ENCODE measurements around the gene FOXE1. TPM values are rescaled to one million over a fixed set of nuclear protein-coding genes. Genes with fewer than 3 reads are reported as not detected.

Gene FOXE1
- total RNA-seq, 1 experiment from 2014 or later: not detected

DNA sequence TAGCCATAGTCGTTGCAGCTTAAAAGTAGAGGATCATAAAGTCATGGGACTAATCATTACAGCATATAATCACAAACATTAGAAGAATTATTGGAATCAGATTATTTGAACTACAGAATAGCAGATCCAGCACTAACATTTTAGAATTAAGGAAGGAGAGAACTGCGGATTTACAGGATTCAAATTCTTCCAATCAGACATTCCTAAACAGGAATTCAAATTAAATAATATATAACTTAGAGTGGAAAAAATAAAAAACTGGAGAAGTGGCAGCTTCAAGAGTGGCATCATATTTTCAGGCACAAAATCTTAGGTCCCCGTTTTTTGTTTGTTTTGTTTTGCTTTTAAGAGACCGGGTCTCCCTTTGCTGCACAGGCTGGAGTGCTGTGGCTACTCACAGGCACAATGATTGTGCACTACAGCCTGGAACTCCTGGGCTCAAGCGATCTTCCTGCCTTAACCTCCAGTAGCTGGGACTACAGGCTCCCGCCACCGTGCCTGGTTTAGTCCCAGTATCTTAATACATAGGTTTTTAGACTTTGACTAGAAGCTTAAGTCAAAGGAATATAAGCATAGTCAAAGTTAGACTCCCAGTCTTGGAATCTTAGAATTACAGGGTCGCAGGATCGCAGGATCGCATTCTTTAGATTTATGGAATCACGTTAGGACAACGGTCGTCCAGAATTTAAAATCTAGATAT, 2.1 kb upstream of the FOXE1 start (continued):
- TF ChIP-seq RAD21 (IDR thresholded peaks at IDR 0.05; ENCODE audit: low read depth): no peak
- no peak for TF ChIP-seq JUND (IDR thresholded peaks at IDR 0.05)
- TF ChIP-seq, protein P1, sequence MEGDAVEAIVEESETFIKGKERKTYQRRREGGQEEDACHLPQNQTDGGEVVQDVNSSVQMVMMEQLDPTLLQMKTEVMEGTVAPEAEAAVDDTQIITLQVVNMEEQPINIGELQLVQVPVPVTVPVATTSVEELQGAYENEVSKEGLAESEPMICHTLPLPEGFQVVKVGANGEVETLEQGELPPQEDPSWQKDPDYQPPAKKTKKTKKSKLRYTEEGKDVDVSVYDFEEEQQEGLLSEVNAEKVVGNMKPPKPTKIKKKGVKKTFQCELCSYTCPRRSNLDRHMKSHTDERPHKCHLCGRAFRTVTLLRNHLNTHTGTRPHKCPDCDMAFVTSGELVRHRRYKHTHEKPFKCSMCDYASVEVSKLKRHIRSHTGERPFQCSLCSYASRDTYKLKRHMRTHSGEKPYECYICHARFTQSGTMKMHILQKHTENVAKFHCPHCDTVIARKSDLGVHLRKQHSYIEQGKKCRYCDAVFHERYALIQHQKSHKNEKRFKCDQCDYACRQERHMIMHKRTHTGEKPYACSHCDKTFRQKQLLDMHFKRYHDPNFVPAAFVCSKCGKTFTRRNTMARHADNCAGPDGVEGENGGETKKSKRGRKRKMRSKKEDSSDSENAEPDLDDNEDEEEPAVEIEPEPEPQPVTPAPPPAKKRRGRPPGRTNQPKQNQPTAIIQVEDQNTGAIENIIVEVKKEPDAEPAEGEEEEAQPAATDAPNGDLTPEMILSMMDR (IDR thresholded peaks at IDR 0.05 in 2 of 3, conservative IDR thresholded peaks at IDR 0.05 in 1 of 3; ENCODE audit: borderline replicate concordance in 1 of 3, insufficient read depth in 1 of 3, low read depth in 2 of 3, low read length in 2 of 3): no peak

DNA sequence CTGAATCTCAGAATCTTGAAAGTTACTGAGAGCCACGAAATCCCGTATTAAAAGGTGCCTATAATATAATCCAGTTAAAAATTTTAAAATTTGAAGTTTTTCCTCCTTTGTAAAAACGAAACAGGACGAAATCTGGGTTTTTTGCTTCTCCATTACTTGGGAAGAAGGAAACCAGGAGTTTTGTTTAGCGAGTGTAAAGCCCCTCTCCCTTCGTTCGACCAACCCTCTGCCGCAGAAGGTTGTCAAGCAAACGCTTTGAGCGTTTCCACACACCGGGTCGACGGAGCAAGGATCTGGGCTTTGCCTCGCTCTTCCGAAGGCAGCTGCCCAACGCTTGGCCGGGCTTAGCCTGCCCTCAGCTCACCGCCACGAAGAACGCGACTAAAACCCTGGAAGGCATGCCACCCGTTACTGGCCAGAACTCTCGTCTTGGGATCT, 1.6 kb upstream of the FOXE1 start:
- Histone ChIP-seq H3K36me3 (ENCODE audit: control insufficient read depth in 1 of 2, insufficient read depth in 2 of 2, low read length in 2 of 2) (no peaks in the 10 kb centered on the region), H4K20me1 (ENCODE audit: insufficient read depth) (no peaks in the 10 kb centered on the region), H3K4me3 (replicated peaks in 1 of 2; ENCODE audit: low read depth in 1 of 2, low read length in 2 of 2) (no peak overlapping the region), H3K9ac (ENCODE audit: low read length) (no peak overlapping the region), H3K79me2 (ENCODE audit: insufficient read depth, low read length) (no peaks in the 10 kb centered on the region), H3K27ac (ENCODE audit: low read depth, low read length) (no peak overlapping the region), H3K9me2 (ENCODE audit: insufficient read depth) (no peaks in the 10 kb centered on the region), H3K27me3 (ENCODE audit: insufficient read depth, low read length) (no peaks in the 10 kb centered on the region), H3K4me2 (ENCODE audit: low read length) (no peak overlapping the region), H3K4me1 (ENCODE audit: control insufficient read depth in 1 of 2, insufficient read depth in 2 of 2, low read length in 2 of 2) (no peaks in the 10 kb centered on the region), H2AFZ (ENCODE audit: low read depth, low read length, poor library complexity, severe bottlenecking) (no peak overlapping the region), H3K9me3 (ENCODE audit: control insufficient read depth in 1 of 2, insufficient read depth in 1 of 2, low read depth in 1 of 2, low read length in 2 of 2) (no peaks in the 10 kb centered on the region)
- DNase-seq (ENCODE audit: low read depth, low spot score) (no peak), ATAC-seq (no peak)
- TF ChIP-seq, protein P2, sequence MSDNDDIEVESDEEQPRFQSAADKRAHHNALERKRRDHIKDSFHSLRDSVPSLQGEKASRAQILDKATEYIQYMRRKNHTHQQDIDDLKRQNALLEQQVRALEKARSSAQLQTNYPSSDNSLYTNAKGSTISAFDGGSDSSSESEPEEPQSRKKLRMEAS (IDR thresholded peaks at IDR 0.05): no peak
- no peak for TF ChIP-seq SIN3A (IDR thresholded peaks at IDR 0.05; ENCODE audit: low read depth)
- TF ChIP-seq POLR2A (IDR thresholded peaks at IDR 0.05; ENCODE audit: borderline replicate concordance, extremely low read depth, insufficient read depth, insufficient read length): no peak
- no peak for TF ChIP-seq JUND (IDR thresholded peaks at IDR 0.05)
- TF ChIP-seq EZH2 (IDR thresholded peaks at IDR 0.05): no peak
- TF ChIP-seq, protein P1 (IDR thresholded peaks at IDR 0.05 in 2 of 3, conservative IDR thresholded peaks at IDR 0.05 in 1 of 3; ENCODE audit: borderline replicate concordance in 1 of 3, insufficient read depth in 1 of 3, low read depth in 2 of 3, low read length in 2 of 3): no peak
- no peak for TF ChIP-seq POLR2AphosphoS5 (IDR thresholded peaks at IDR 0.05; ENCODE audit: low read depth, low read length)
- TF ChIP-seq, protein P3, sequence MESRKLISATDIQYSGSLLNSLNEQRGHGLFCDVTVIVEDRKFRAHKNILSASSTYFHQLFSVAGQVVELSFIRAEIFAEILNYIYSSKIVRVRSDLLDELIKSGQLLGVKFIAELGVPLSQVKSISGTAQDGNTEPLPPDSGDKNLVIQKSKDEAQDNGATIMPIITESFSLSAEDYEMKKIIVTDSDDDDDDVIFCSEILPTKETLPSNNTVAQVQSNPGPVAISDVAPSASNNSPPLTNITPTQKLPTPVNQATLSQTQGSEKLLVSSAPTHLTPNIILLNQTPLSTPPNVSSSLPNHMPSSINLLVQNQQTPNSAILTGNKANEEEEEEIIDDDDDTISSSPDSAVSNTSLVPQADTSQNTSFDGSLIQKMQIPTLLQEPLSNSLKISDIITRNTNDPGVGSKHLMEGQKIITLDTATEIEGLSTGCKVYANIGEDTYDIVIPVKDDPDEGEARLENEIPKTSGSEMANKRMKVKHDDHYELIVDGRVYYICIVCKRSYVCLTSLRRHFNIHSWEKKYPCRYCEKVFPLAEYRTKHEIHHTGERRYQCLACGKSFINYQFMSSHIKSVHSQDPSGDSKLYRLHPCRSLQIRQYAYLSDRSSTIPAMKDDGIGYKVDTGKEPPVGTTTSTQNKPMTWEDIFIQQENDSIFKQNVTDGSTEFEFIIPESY (IDR thresholded peaks at IDR 0.05; ENCODE audit: extremely low read depth, insufficient replicate concordance, low read length): no peak
- TF ChIP-seq ZNF274 (IDR thresholded peaks at IDR 0.05; ENCODE audit: low read depth, low read length): no peak
- no peak for TF ChIP-seq ELF1 (IDR thresholded peaks at IDR 0.05; ENCODE audit: borderline replicate concordance, low read depth)
- no peak for TF ChIP-seq TCF7L2 (IDR thresholded peaks at IDR 0.05; ENCODE audit: borderline replicate concordance, extremely low read depth, insufficient read depth, insufficient read length)
- no peak for TF ChIP-seq SRF (IDR thresholded peaks at IDR 0.05; ENCODE audit: low read depth)
- intact Hi-C loops (cut with micrococcal nuclease): loop anchor here (2.0 kb wide), 1 partner anchor 63 kb away; no protein-coding TSS in a partner anchor
- POLR2A ChIA-PET: no interaction called here
- CTCF ChIA-PET: no interaction called here
- RAD21 ChIA-PET (ENCODE audit: low non-redundant PET in 1 of 2, low total read pairs in 2 of 2, uncharacterized antibody in 2 of 2, unreplicated experiment in 2 of 2): no interaction called here
- no TSS peak for BruUV-seq (replicated peaks)

Data from HCT116 (cell line).